Mesenchymal stem cell (in vitro differentiated cells and primary cell): ENCODE data around the gene SH3BP2.
A peak's percentile ranks its signal among the peaks of the same experiment; 100 is the strongest.

ENCODE experiments used
- DNase-seq: peaks from one replicate; pipeline ENCODE4 v3.0.0-alpha.2; 2013
- H2AFZ ChIP-seq: one replicate; pipeline ENCODE4 v1.6.1; 2013; ENCODE audit warnings: low read depth, mild to moderate bottlenecking, control low read depth, inconsistent platforms, low read length, moderate library complexity
- H2AK5ac ChIP-seq: 2 replicates; pipeline ENCODE4 v1.6.1; 2013; ENCODE audit warnings: low read length, moderate library complexity, mild to moderate bottlenecking, inconsistent platforms; ENCODE audit not compliant: severe bottlenecking
- H2BK120ac ChIP-seq: one replicate; pipeline ENCODE4 v1.6.1; 2013; ENCODE audit warnings: low read depth, mild to moderate bottlenecking, inconsistent platforms, low read length, moderate library complexity
- H2BK12ac ChIP-seq, 2 experiments: one replicate each; pipeline ENCODE4 v1.6.1; 2013; ENCODE audit warnings: inconsistent platforms in 2 of 2, low read length in 2 of 2, mild to moderate bottlenecking in 2 of 2, moderate library complexity in 2 of 2, control low read depth in 1 of 2
- H2BK15ac ChIP-seq: one replicate; pipeline ENCODE4 v1.6.1; 2013; ENCODE audit warnings: mild to moderate bottlenecking, low read depth, inconsistent platforms; ENCODE audit not compliant: poor library complexity, severe bottlenecking
- H2BK5ac ChIP-seq: 2 replicates; pipeline ENCODE4 v1.6.1; 2013; ENCODE audit warnings: low read depth, mild to moderate bottlenecking, low read length, control low read depth, inconsistent platforms; ENCODE audit not compliant: poor library complexity, severe bottlenecking
- H3K14ac ChIP-seq, 2 experiments: one replicate each; pipeline ENCODE4 v1.6.1; 2013; ENCODE audit warnings: inconsistent platforms in 2 of 2, low read length in 2 of 2, control low read depth in 1 of 2, mild to moderate bottlenecking in 1 of 2, moderate library complexity in 1 of 2
- H3K18ac ChIP-seq, 2 experiments: one replicate each; pipeline ENCODE4 v1.6.1; 2013; ENCODE audit warnings: inconsistent platforms in 2 of 2, low read length in 2 of 2, control low read depth in 1 of 2, low read depth in 1 of 2, mild to moderate bottlenecking in 1 of 2
- H3K23ac ChIP-seq, 2 experiments: one replicate each; pipeline ENCODE4 v1.6.1; 2013; ENCODE audit warnings: inconsistent platforms in 2 of 2, low read length in 2 of 2, mild to moderate bottlenecking in 2 of 2, moderate library complexity in 2 of 2, control low read depth in 1 of 2
- H3K27ac ChIP-seq: 2 replicates; pipeline ENCODE4 v1.5.1; 2013; ENCODE audit warnings: mild to moderate bottlenecking, moderate library complexity, low read length, control low read depth, inconsistent platforms; ENCODE audit not compliant: poor library complexity, severe bottlenecking
- H3K27me3 ChIP-seq, 2 experiments: 2 replicates each; pipeline versions ENCODE4 v1.6.1 to v1.7.0; 2013; ENCODE audit warnings: low read length in 2 of 2, mild to moderate bottlenecking in 2 of 2, moderate library complexity in 2 of 2, control low read depth in 1 of 2, inconsistent platforms in 1 of 2; ENCODE audit not compliant: control insufficient read depth in 1 of 2, insufficient read depth in 1 of 2
- H3K36me3 ChIP-seq, 2 experiments: 2 replicates each; pipeline versions ENCODE4 v1.6.1 to v1.7.0; 2013; ENCODE audit warnings: low read length in 2 of 2, control low read depth in 1 of 2, inconsistent platforms in 1 of 2, low read depth in 1 of 2, mild to moderate bottlenecking in 1 of 2; ENCODE audit not compliant: insufficient read depth in 2 of 2, control insufficient read depth in 1 of 2
- H3K4ac ChIP-seq, 2 experiments: one replicate each; pipeline ENCODE4 v1.6.1; 2013; ENCODE audit warnings: inconsistent platforms in 2 of 2, low read length in 2 of 2, mild to moderate bottlenecking in 2 of 2, moderate library complexity in 2 of 2, control low read depth in 1 of 2, low read depth in 1 of 2
- H3K4me1 ChIP-seq: 2 replicates; pipeline ENCODE4 v1.6.1; 2013; ENCODE audit warnings: low read depth, low read length, control low read depth; ENCODE audit not compliant: control insufficient read depth, insufficient read depth
- H3K4me2 ChIP-seq: 2 replicates; pipeline ENCODE4 v1.6.1; 2013; ENCODE audit warnings: low read length, mild to moderate bottlenecking, inconsistent platforms; ENCODE audit not compliant: poor library complexity, severe bottlenecking
- H3K4me3 ChIP-seq, 2 experiments: 2 replicates each; pipeline versions ENCODE4 v1.5.1 to v1.7.0; 2013; ENCODE audit warnings: low read length in 2 of 2, mild to moderate bottlenecking in 2 of 2, control low read depth in 1 of 2, low read depth in 1 of 2; ENCODE audit not compliant: insufficient read depth in 1 of 2
- H3K79me1 ChIP-seq: replicated peaks from 2 replicates; pipeline ENCODE4 v1.6.1; 2013; ENCODE audit warnings: mild to moderate bottlenecking, control low read depth, low read length, inconsistent platforms; ENCODE audit not compliant: poor library complexity, severe bottlenecking
- H3K9ac ChIP-seq: 2 replicates; pipeline ENCODE4 v1.7.0; 2013; ENCODE audit warnings: mild to moderate bottlenecking, low read length, moderate library complexity
- H3K9me3 ChIP-seq: 2 replicates; pipeline ENCODE4 v1.7.0; 2013; ENCODE audit warnings: mild to moderate bottlenecking, low read length; ENCODE audit not compliant: control insufficient read depth
- H4K8ac ChIP-seq: one replicate; pipeline ENCODE4 v1.6.1; 2013; ENCODE audit warnings: inconsistent platforms, mild to moderate bottlenecking, low read length, moderate library complexity
- H4K91ac ChIP-seq: one replicate; pipeline ENCODE4 v1.6.1; 2013; ENCODE audit warnings: mild to moderate bottlenecking, low read length, inconsistent platforms
- WGBS: methylation state at CpG from one replicate; pipeline ENCODE4 v1.1.7; 2013; ENCODE audit warnings: mixed read lengths; 5-methylcytosine and 5-hydroxymethylcytosine counted together

The SH3BP2 gene

GRCh38 chr4:2750719-2751605 is 41.9 kb upstream of the SH3BP2 start:
- H3K27ac ChIP-seq, result no peak overlapping the region
- DNase-seq, result peak; percentile 83
- no peak overlapping the region for H2AK5ac ChIP-seq
- no peak overlapping the region for H2BK15ac ChIP-seq
- H2AFZ ChIP-seq, result no peak overlapping the region
- peak overlapping the region; percentile 16 for H4K8ac ChIP-seq
- H3K18ac ChIP-seq, result peak overlapping the region; percentile 77 to 86
- peak overlapping the region in 1 of 2 experiments; percentile 1 for H3K23ac ChIP-seq
- no peak overlapping the region for H2BK5ac ChIP-seq
- H3K4me2 ChIP-seq, result no peak overlapping the region
- no peak overlapping the region for H3K9ac ChIP-seq
- peaks cover 42% of the 10 kb centered on the region for H3K79me1 ChIP-seq
- peak overlapping the region; percentile 87 to 88 for H2BK12ac ChIP-seq
- no peaks in the 10 kb centered on the region for H3K9me3 ChIP-seq
- no peaks in the 10 kb centered on the region for H3K27me3 ChIP-seq
- H2BK120ac ChIP-seq, result peak overlapping the region; percentile 36
- peaks cover 29% of the 10 kb centered on the region for H3K4me1 ChIP-seq
- H3K14ac ChIP-seq, result peak overlapping the region in 1 of 2 experiments; percentile 85
- WGBS, result 56% methylated on average over 19 of the region's 19 CpGs
- H3K36me3 ChIP-seq, result peaks cover 30 to 41% of the 10 kb centered on the region in 2 experiments
- H3K4ac ChIP-seq, result no peak overlapping the region
- H3K4me3 ChIP-seq, result no peak overlapping the region
- H4K91ac ChIP-seq, result peak overlapping the region; percentile 52

- H3K9me3 ChIP-seq, result no peaks in the 10 kb centered on the region
- H3K9ac ChIP-seq, result no peak overlapping the region
- H2BK15ac ChIP-seq, result no peak overlapping the region
- peaks cover 22% of the 10 kb centered on the region for H3K4me1 ChIP-seq
- H3K18ac ChIP-seq, result no peak overlapping the region
- H3K23ac ChIP-seq, result no peak overlapping the region
- H2AFZ ChIP-seq, result no peak overlapping the region
- H3K27me3 ChIP-seq, result no peaks in the 10 kb centered on the region
- no peak for DNase-seq
- H2AK5ac ChIP-seq, result no peak overlapping the region
- H4K8ac ChIP-seq, result no peak overlapping the region
- H3K4me2 ChIP-seq, result no peak overlapping the region
- H2BK120ac ChIP-seq, result no peak overlapping the region
- H3K4ac ChIP-seq, result no peak overlapping the region
- no peak overlapping the region for H2BK5ac ChIP-seq
- no peak overlapping the region for H2BK12ac ChIP-seq
- peaks cover 33% of the 10 kb centered on the region for H3K79me1 ChIP-seq
- H4K91ac ChIP-seq, result no peak overlapping the region
- H3K4me3 ChIP-seq, result no peak overlapping the region
- no peak overlapping the region for H3K14ac ChIP-seq
- WGBS, result 96% methylated on average over 4 of the region's 4 CpGs
- no peak overlapping the region for H3K27ac ChIP-seq
- H3K36me3 ChIP-seq, result peaks cover 11 to 23% of the 10 kb centered on the region in 2 experiments
Observed at GRCh38 chr4:2753436-2753835, 39.4 kb upstream of the SH3BP2 start.

- WGBS, result 69% methylated on average over 22 of the region's 23 CpGs
- Histone ChIP-seq H3K4me3 (peak overlapping the region; percentile 81 to 87), H2BK5ac (no peak overlapping the region)
Observed at GRCh38 chr4:2754848-2755819, 37.8 kb upstream of the SH3BP2 start.

More at GRCh38 chr4:2754848-2755819, 37.8 kb upstream of the SH3BP2 start:
- peak overlapping the region; percentile 84 for H4K8ac ChIP-seq
- H4K91ac ChIP-seq, result peak overlapping the region; percentile 50
- H2AFZ ChIP-seq, result no peak overlapping the region
- DNase-seq, result no peak
- peak overlapping the region; percentile 30 to 100 for H3K14ac ChIP-seq
- no peak overlapping the region for H3K27ac ChIP-seq
- H3K4me2 ChIP-seq, result peak overlapping the region; percentile 83
- H3K23ac ChIP-seq, result no peak overlapping the region
- H3K4me1 ChIP-seq, result peaks cover 22% of the 10 kb centered on the region
- H2AK5ac ChIP-seq, result peak overlapping the region; percentile 69
- H2BK15ac ChIP-seq, result peak overlapping the region; percentile 69
- peak overlapping the region; percentile 95 for H2BK120ac ChIP-seq
- no peaks in the 10 kb centered on the region for H3K9me3 ChIP-seq
- H3K79me1 ChIP-seq, result peaks cover 22% of the 10 kb centered on the region
- peak overlapping the region; percentile 87 for H3K9ac ChIP-seq
- H3K4ac ChIP-seq, result peak overlapping the region; percentile 34 to 51
- H3K36me3 ChIP-seq, result peaks cover 11 to 21% of the 10 kb centered on the region in 2 experiments
- peak overlapping the region; percentile 43 to 95 for H3K18ac ChIP-seq
- no peaks in the 10 kb centered on the region for H3K27me3 ChIP-seq
- H2BK12ac ChIP-seq, result peak overlapping the region in 1 of 2 experiments; percentile 23
